B cell (primary cell): ENCODE data around the gene ZSCAN32.

Experiments
- CTCF ChIP-seq: fragments of 200-600 bp; IDR thresholded peaks from one replicate; pipeline ENCODE4 v1.8.0; 2022; ENCODE audit warnings: antibody characterized with exemption, mild to moderate bottlenecking
- EZH2 ChIP-seq: IDR thresholded peaks from 2 replicates; pipeline ENCODE4 v1.6.1; 2012; ENCODE audit warnings: borderline replicate concordance, low read depth, mild to moderate bottlenecking, moderate library complexity, low read length; ENCODE audit not compliant: insufficient read depth, poor library complexity, severe bottlenecking

GRCh38 chr16:3383045-3383448 lies 17.8 kb downstream of the ZSCAN32 start:
- TF ChIP-seq EZH2 (no peak), CTCF (no peak)
